ENCODE data around the gene UBL4A.

Gene UBL4A

DNA sequence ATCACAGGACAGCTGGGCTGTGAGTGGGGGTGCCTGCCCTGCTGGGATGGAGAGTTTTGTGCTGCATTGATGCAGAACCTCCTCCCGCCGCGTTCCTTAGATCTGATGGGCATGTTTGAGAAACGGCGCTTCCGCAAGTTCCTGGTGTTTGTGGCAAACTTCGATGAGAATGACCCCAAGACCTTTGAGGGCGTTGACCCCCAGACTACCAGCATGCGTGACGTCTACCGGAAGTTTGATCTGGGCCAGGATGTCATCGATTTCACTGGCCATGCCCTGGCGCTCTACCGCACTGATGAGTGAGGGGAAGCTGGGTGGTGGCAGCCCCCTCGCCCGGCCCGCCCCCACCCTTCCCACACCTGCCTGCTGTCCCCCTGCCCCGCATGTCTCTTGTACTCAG is 46.6 kb downstream of the UBL4A start:
- DNase-seq (ENCODE audit: low read depth in 2 of 2): no peak

DNA sequence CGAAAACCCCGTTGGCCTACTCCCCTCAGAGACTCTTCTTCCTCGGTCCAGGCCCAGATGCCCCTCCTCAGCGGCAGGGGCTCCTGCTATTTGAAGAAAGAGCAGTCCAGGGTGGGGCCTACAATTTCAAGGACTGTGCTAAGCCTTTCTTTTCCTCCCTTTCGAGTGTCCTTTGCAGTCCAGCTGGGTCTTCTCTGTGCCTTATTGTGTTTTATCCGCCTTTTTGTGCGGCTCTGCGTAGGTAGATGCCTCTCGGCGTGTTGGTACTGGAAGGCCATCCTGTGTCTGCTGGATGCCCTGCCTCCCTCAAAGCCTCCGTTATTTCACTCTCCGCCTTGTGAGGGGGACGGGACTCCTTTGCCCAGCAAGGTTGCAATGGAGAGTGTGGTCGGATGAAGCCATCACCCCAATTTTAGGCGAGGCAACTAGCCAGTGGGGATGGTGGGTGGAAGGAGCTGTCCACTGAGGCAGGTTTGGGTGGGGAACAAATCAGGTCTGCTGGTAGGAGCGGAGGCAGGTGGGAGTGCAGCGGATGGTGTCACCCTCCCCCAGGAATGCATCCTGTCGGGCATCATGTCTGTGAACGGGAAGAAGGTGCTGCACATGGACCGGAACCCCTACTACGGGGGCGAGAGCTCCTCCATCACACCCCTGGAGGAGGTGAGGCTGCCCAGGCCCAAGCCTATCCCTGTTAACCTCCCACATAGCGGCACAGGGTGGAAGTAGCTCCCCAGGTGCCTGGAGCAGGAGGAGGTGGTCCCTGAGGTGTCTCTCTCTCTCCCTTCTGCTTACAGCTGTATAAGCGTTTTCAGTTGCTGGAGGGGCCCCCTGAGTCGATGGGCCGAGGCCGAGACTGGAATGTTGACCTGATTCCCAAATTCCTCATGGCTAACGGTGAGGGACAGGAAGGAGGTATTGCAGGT is 48.2 kb downstream of the UBL4A start:
- no peak for DNase-seq (ENCODE audit: low read depth in 2 of 2)

DNA sequence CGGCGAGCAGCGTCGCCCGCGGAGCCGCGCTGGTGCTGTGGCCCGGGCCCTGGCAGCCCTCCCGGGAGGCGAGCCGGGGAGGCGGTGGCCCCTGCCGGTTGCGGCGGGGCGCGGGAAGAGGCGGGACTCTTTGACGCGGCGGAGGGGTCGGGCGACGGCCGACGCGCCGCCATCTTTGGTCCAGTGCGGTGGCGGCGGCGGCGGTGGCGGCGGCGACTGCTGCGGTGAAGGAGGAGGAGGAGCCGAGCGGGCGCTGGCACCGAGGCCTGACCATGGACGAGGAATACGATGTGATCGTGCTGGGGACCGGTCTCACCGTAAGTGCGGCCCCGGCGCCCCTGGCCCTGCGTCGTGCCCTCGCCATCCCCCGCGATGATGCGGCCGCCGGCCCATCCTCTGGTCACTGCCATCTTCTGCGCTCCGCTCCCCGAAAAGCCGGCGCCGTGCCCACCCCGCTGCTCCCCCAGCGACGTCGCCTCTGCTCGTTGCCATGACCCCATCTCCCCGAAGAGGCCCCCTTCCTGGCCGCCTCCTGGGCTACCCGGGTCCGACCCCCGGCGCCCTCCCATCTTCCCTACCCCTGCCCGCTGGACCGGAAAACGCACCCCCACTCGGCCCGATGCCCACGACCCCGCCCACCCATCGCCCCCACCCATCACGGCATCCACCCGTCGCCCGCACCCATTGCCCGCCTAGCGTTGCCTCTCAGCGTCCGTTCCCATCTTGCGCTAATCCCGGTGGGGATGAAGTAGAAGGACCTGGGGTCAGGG is 49.2 kb downstream of the UBL4A start, which contains the start of gene GDI1:
GDI1 (plus strand) TSS at position 172 of the 770 bp plus-strand sequence; CDS start at position 273, 101 bp downstream.
- peak in 1 of 2 donors; percentile 16 for DNase-seq (ENCODE audit: low read depth in 2 of 2)

DNA sequence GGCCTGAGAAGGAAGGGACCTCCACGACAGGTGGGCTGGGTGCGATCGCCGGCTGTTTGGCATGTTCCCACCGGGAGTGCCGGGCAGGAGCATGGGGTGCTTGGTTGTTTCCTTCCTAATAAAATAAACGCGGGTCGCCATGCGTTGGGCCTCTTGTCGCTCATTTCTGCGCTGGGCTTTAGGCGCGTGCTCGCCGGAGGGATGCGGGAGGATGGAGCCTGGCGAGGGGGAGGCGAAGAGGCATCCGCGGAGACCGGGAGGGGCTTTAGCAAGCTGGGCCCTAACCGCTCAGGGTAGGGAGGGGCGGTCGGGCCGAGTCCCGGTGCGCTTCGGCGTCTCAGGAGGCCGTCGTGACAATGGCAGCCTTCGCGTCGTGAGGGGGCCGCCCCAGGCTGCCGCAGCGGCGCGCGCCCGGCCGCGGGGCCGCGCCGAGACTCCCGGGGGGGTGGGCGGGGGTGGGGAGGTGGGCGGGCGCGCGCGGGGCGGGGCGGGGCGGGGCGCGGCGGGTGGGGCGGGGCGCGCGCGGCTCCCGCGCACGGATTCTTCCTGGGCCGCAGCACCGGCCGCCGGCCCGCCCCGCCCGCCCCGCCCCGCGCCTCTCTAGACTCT is 49.9 kb downstream of the UBL4A start:
- DNase-seq (ENCODE audit: low read depth in 2 of 2): peak in 1 of 2 donors; percentile 19

DNA sequence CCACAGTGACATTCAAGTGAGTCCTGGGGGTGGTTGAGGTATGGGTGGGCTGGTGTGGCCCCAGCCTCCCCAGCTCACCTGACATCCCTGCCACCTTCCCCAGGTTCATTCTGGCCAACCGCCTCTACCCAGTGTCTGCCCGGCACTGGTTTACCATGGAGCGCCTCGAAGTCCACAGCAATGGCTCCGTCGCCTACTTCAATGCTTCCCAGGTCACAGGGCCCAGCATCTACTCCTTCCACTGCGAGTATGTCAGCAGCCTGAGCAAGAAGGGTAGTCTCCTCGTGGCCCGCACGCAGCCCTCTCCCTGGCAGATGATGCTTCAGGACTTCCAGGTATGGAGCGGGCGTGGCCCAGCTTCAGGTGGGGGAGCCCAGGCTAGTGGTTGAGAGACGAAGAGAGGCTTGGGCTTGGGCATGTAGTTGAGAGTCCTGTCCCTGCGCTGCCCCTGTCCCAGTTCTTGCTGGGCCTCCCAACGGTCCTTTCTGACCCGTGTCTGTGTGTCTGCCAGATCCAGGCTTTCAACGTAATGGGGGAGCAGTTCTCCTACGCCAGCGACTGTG is 51.2 kb downstream of the UBL4A start:
- DNase-seq (ENCODE audit: low read depth in 2 of 2): no peak

DNA sequence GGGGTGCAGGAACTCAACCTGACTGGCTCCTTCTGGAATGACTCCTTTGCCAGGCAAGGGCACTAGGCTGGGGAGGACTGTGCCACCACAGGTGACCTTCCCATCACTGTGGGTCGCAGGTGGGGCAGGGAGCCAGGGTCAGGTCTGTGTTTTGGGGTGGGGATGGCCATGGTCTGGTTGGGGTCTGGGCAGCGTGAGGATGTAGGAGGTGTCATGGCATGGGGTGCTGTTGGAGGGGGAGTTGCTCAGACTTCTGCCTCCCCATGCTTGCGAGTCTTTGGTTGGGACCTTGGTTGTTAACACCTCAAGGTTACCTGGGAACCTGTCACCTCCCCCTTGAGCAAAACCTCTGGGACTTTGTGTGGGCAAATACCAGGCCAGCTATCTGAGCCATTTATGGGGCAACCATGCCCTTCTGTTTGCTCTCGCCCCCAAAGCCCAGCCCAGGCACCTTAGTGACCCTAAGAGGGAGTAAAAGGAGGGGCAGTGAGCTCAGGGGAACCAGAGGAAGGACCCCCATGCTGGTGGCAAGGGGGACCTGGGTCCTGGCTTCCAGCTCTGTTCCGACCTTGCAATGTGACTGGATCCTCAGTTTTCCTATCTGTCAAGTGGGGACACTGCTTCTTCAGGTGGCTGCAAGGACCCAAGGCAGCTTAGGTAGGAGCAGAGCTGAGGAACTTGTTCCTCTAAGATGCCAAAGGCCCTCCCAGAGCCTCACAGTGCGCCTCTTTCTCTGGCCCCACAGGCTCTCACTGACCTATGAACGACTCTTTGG is 51.8 kb downstream of the UBL4A start:
- no peak for DNase-seq (ENCODE audit: low read depth in 2 of 2)

All from stimulated activated CD8-positive, alpha-beta memory T cell treated with anti-CD3 and anti-CD28 coated beads, Interleukin-2, amount 100 ng/mL, for 1 hour (primary cell).